ENCODE results near the gene FCGR3B.
"Not testable (repeated sequence)": the region's sequence is repeated elsewhere in the genome, so short reads cannot be mapped to it uniquely, and the experiment has no call there.

The FCGR3B gene

DNA sequence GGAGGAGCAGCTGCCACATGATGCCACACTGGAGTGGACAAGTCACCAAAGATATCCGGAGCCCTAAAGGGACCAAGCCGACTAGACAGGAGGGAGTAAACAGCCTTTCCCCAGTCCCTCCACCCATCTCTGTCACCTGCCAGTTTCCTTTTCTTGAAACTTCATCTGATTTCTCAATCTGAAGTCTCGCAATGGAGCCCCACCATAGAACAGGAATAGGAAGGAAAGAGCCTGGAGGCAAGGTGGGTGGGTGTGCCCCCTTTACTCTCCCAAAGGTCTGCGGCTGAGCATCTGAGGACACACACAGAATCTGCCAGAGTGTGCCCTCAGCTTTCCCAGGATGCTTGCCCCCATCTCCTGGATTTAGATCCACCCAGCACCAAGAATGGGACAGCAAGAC lies at the start of gene FCGR3B:
Gene FCGR3B (minus strand): TSS at position 101 of the 400 bp plus-strand sequence. CDS start 82 bp downstream, at position 19.
- DNase-seq: no peak

GRCh38 chr1:161678500-161678899 lies 47.5 kb upstream of the FCGR3B start:
- DNase-seq: no peak

- DNase-seq: no peak
These were observed 46.1 kb upstream of the FCGR3B start for GRCh38 chr1:161676958-161677689.

DNA sequence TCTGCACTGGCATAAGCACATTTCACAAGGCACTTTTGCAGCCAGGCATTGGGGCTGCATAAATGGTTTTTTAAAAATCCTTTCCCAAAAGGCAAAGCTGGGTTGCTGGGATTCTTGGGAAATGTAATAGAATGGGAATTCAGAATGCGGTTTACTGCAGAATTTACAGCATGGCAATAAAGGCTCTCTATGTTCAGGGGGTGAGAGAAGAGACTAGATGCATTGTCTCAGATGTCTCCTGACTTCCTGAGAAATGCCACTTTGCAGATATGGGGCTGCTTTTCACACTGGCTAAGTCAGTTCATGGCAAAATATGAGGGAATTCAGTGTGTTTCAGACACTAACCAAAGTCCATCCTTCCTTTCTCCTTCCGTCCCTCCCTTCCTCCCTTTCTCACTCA lies 45.5 kb upstream of the FCGR3B start:
- no peak for DNase-seq

DNA sequence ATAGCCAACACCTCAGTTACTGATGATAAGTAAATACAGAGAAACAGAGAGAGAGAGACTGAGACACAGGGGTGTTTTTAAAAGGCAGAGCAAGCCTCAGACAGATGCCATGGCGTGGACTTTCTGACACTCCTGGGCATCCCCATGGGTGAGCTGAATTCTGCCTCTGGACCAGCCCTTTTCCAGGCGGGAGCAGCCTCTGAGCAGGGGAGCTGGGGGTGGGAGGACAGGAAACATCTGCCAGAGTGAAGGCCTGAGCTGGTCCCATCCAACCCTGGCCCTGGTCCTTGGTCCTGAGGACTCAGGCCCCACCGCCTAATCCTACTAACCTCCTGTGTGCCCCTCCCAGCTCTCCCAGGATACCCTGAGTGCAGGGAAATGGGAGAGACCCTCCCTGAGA lies 43.9 kb upstream of the FCGR3B start:
- DNase-seq: not testable (repeated sequence)

DNA sequence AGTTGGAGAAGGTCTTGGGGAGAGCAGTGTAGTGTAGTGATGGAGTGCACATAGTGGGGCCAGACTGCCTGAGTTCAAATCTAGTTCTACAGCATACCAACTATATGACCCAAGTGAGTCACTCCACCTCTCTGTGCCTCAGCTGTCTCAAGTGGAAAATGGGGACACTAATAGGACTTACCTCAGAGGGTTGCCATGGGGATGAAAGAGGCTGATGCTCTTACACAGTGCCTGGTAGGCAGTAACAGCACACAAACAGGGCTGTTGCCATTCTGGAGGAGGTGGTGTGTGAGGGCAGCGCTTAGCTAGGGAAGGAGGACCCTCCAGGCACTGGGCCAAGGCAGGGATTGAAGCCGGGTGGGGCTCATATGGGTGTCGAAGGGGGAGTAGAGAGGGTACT lies 43.5 kb upstream of the FCGR3B start:
- not testable (repeated sequence) for DNase-seq

DNA sequence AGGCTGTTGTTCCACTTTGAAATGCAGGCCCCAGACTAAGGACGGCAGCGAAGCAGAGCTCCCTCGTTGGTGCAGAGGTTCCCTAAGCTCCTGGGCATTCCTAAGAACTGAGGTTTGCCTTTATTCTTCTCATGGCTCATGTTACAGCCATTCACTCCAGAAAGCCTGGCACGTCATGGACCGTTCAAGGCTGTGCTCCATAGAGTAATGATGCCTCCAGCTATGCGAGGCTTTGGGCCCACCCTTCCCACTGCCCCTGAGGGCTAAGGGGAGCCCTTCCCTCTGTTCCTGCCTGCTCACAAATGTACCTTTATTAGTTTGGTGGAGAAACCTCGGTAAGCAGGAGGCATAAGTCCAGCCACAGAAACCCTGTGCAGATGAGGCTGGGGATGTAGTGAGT lies 42.5 kb upstream of the FCGR3B start:
- DNase-seq: not testable (repeated sequence)

- not testable (repeated sequence) for DNase-seq
These were observed 40.4 kb upstream of the FCGR3B start for GRCh38 chr1:161671045-161672020.

DNA sequence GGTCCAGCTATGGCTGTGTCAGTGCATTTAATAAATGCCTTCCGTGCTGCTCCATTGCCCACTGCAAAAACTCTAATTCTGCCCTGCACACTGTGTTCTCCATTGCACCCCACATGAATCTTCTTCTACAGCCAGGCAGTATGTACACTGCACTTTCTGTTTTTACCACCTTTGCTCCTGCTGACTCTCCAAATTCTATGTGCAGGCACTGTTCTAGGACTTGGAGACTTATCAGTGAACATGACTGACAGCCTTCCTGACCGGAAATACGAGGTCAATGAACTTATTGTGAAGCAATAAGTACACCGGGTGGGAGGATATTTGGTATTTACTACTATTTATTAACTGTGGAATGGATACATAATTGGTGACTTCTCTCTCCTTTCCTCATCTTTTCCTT lies 33.7 kb upstream of the FCGR3B start:
- DNase-seq: not testable (repeated sequence)

GRCh38 chr1:161663569-161663968 lies 32.6 kb upstream of the FCGR3B start:
- not testable (repeated sequence) for DNase-seq

DNA sequence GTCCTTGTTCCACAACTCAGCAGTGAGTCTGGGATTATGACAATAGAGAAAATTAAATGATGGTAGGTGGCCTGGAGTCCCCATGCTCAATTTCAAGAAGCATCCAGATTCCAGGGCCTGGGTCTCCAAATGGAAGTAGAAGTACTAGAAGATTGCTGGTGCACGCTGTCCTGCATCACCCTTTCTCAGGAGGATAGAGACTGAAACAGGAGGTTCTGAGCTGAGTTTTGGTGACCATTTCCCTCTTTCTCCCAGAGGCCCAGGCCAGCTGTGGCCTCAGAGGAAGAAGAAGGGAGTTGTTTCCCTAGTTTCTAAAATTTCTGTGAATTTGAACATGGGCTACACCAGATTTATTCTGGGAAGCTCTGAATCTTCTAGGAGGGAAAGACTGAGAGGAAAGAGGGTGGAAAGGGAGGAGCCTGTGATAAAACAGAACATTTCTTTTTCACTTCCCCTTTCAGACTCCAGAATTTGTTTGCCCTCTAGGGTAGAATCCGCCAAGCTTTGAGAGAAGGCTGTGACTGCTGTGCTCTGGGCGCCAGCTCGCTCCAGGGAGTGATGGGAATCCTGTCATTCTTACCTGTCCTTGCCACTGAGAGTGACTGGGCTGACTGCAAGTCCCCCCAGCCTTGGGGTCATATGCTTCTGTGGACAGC lies 31.8 kb upstream of the FCGR3B start, which contains the start of gene FCGR2B:
Gene FCGR2B (plus strand): TSS at position 460 of the 656 bp plus-strand sequence. CDS start 99 bp downstream, at position 559.
- not testable (repeated sequence) for DNase-seq

GRCh38 chr1:161661660-161662311 lies 30.8 kb upstream of the FCGR3B start:
- not testable (repeated sequence) for DNase-seq

DNA sequence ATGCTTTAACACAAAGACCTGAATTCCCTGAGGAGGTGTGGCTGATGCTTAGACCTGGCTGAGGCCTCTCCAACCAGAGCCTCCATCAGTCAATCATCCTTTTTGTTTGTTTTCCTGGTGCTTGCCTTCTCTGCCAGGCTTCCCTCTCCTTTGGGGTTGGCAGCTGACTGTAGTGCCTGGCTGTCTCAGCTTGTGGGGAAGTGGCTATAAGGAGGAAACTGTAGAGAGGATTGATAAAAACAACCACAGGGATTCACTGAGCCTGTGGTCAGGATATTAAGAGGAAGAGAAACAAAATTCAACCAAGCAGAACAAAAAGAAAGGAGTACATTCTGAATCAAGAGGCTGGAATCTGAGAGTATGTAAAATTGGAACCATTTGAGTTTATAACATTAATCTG lies 27.5 kb upstream of the FCGR3B start:
- DNase-seq: not testable (repeated sequence)

DNA sequence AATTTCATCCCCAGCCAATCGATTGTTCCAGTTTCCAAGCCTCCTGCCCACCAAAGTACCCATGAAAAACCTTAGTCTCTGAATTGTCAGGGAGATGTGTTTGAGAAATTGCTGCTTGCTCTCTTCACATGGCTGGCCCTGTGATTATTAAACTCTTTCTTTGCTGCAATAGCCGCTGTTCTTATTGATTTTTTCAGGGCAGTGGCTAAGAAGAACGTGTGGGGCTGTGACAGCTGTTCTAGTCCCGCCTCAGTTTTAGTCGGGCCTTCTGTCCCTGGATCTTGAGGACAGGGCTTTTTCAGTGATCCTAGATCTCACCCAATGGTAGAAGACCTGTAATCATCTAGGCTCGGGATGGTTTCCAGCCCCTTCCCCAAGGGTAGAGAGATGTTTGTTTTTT lies 23.0 kb upstream of the FCGR3B start:
- not testable (repeated sequence) for DNase-seq

DNA sequence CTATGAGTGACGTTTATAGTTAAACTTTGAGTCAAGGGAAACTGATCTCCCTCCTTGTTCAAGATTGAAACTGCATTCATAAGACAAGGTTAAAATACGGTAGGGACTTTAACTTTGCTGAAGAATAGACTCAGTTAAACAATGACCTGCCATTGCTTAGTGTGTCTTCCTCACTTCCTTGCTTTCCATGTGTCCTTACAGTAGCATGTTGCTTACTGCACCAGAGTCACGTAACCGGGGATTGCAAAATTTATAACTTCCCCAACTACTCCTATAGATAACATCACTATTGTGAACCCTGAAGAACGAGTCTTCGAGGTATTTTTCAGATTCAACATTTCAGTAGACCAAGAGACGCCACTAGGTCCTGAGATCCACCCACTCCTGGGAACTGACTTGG lies 22.6 kb upstream of the FCGR3B start:
- not testable (repeated sequence) for DNase-seq

DNA sequence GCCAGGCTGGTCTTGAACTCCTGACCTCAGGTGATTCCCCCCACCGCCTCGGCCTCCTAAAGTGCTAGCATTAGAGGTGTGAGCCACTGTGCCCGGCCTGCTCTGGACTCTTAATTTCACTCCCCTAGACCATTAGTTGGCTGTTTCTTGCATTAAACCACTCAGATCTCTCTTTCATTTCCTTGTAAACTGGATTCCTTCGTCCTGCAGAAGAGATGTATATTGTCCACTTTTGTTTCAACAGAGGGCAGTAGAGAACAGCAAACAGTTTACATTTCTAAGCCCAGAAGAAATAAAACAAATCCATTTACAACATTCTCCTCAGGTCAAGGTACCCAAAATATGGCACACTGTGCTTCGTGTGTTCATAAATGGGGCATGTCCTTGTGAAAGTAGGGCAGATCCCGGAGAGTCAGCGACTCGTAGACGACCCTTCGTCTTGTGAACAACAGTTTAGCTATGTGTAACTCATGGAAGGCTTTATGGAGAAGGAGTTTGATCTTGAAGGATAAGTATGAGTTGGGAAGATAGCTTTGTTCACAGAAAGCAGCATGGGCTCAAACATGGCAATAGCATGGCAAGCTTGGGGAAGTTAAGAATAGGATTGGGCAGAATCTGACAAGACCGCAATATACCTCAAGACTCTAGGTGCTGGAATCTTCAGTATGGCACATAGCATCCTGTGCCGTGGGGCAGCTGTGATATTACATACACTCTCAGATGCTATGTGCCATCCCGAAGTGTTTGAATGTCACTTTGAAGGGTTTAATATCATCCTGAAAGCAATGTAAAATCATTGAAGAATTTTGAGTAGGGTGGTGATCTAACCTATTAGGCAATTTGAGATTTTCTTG lies 16.8 kb upstream of the FCGR3B start:
- DNase-seq: not testable (repeated sequence)

DNA sequence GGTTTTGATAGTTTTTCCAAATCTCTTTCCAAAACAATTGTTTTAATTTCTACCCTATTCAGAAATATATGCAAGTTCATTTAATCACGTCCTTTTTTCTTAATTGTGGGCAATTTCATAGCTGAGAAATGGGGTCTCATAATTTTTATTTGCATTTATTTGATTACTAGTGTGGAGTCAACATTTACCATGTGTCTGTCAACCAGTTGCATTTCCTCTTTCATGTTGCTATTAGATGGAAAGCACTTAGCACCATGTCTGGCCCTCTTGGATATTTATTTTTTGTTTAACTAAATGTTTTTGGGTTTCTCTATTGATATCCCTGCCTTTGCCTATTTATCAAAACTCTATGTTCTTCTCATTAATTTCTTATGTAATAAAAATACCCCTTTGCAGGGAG lies 13.9 kb upstream of the FCGR3B start:
- not testable (repeated sequence) for DNase-seq

- not testable (repeated sequence) for DNase-seq
These were observed 12.7 kb upstream of the FCGR3B start for GRCh38 chr1:161643481-161644208.

- not testable (repeated sequence) for DNase-seq
These were observed 11.7 kb upstream of the FCGR3B start for GRCh38 chr1:161642697-161643096.

- not testable (repeated sequence) for DNase-seq
These were observed 8.2 kb upstream of the FCGR3B start for GRCh38 chr1:161639203-161639602.

Data from activated CD4-positive, alpha-beta T cell treated with anti-CD3 and anti-CD28 coated beads for 4 hours (primary cell).